HCT116 (cell line): ENCODE measurements around the gene SLC26A2.

Experiments used
- EGR1 ChIP-seq: IDR thresholded peaks from 2 replicates; pipeline ENCODE4 v1.6.1; 2012; ENCODE audit warnings: low read depth
- EZH2 ChIP-seq: fragments of 200-600 bp; sonication (generic); IDR thresholded peaks from 2 replicates; pipeline ENCODE4 v1.6.1; 2017; ENCODE audit warnings: antibody characterized with exemption, mixed run types
- EZH2phosphoT487 ChIP-seq: fragments of 200-600 bp; IDR thresholded peaks from 2 replicates; pipeline ENCODE4 v1.6.1; 2018; ENCODE audit warnings: antibody characterized with exemption, borderline replicate concordance
- FOSL1 ChIP-seq: IDR thresholded peaks from 2 replicates; pipeline ENCODE4 v1.6.1; 2012; ENCODE audit warnings: low read depth
- JUND ChIP-seq: IDR thresholded peaks from 2 replicates; pipeline ENCODE4 v1.6.1; 2012
- POLR2A ChIP-seq: IDR thresholded peaks from 2 replicates; pipeline ENCODE4 v1.7.0; 2011; ENCODE audit warnings: borderline replicate concordance; ENCODE audit not compliant: insufficient read depth, insufficient read length; ENCODE audit errors: extremely low read depth
- POLR2AphosphoS5 ChIP-seq: IDR thresholded peaks from 2 replicates; pipeline ENCODE4 v1.6.1; 2011; ENCODE audit warnings: mild to moderate bottlenecking, low read depth, low read length, moderate library complexity
- RAD21 ChIP-seq: IDR thresholded peaks from 2 replicates; pipeline ENCODE4 v1.6.1; 2012; ENCODE audit warnings: low read depth, mild to moderate bottlenecking
- SRF ChIP-seq: IDR thresholded peaks from 2 replicates; pipeline ENCODE4 v1.6.1; 2012; ENCODE audit warnings: low read depth
- ZNF274 ChIP-seq: fragments of 200-500 bp; sonication (Bioruptor generic); IDR thresholded peaks from 2 replicates; pipeline ENCODE4 v1.6.1; 2014; ENCODE audit warnings: mild to moderate bottlenecking, low read depth, low read length, inconsistent platforms
- TF ChIP-seq, protein P1 (sequence below), 3 experiments: fragments of 200-600 bp in 1 of 3; sonication (generic) in 1 of 3; IDR thresholded peaks in 2 of 3; conservative IDR thresholded peaks in 1 of 3; 2 replicates each; pipeline ENCODE4 v1.5.1; 2012 to 2017; ENCODE audit warnings: low read depth in 2 of 3, low read length in 2 of 3, antibody characterized with exemption in 1 of 3, borderline replicate concordance in 1 of 3, control low read depth in 1 of 3, mild to moderate bottlenecking in 1 of 3, mixed read lengths in 1 of 3, mixed run types in 1 of 3, moderate library complexity in 1 of 3; ENCODE audit not compliant: insufficient read depth in 1 of 3
- TF ChIP-seq, protein P2 (sequence below): IDR thresholded peaks from 2 replicates; pipeline ENCODE4 v1.6.1; 2012

DNA sequence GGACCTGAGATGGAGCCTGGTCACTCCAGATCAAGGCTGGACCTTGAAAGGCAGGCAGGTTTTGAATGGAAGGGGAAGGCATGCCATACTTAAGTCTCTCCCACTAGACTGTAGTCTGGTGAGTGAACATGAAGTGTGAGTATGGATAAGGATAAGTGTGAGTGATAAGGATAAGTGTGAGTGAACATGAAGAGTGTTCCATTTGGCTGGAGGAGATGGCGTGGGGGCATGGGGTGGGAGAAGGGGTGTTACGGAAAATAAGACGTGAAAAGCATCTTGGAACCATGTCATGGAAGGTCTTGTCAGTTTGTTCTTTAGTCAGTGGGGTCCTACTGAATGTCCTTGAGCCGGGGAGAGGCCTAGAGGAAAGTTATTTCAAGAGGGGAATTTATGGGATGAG lies 72.8 kb downstream of the SLC26A2 start:
- TF ChIP-seq EZH2phosphoT487 (no peak), RAD21 (no peak), POLR2AphosphoS5 (no peak), POLR2A (no peak), EGR1 (no peak), FOSL1 (no peak), EZH2 (no peak), SRF (no peak), ZNF274 (no peak), JUND (no peak)
- TF ChIP-seq, protein P1, sequence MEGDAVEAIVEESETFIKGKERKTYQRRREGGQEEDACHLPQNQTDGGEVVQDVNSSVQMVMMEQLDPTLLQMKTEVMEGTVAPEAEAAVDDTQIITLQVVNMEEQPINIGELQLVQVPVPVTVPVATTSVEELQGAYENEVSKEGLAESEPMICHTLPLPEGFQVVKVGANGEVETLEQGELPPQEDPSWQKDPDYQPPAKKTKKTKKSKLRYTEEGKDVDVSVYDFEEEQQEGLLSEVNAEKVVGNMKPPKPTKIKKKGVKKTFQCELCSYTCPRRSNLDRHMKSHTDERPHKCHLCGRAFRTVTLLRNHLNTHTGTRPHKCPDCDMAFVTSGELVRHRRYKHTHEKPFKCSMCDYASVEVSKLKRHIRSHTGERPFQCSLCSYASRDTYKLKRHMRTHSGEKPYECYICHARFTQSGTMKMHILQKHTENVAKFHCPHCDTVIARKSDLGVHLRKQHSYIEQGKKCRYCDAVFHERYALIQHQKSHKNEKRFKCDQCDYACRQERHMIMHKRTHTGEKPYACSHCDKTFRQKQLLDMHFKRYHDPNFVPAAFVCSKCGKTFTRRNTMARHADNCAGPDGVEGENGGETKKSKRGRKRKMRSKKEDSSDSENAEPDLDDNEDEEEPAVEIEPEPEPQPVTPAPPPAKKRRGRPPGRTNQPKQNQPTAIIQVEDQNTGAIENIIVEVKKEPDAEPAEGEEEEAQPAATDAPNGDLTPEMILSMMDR (IDR thresholded peaks at IDR 0.05 in 2 of 3, conservative IDR thresholded peaks at IDR 0.05 in 1 of 3; ENCODE audit: borderline replicate concordance in 1 of 3, insufficient read depth in 1 of 3, low read depth in 2 of 3, low read length in 2 of 3) = no peak
- TF ChIP-seq, protein P2, sequence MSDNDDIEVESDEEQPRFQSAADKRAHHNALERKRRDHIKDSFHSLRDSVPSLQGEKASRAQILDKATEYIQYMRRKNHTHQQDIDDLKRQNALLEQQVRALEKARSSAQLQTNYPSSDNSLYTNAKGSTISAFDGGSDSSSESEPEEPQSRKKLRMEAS = no peak
